CD14-positive monocyte (primary cell): ENCODE data around the gene NTRK3. TPM values are rescaled to one million over a fixed set of nuclear protein-coding genes. Genes with fewer than 3 reads are reported as not detected.

Source experiments
- DNase-seq, 3 donors: peaks; one replicate each; pipeline ENCODE4 v3.0.0-alpha.2; 2011 to 2022
- H2AFZ ChIP-seq: 2 replicates; pipeline ENCODE4 v1.6.0; 2012; ENCODE audit warnings: mild to moderate bottlenecking, low read depth, low read length, inconsistent platforms; ENCODE audit not compliant: insufficient read depth, poor library complexity, severe bottlenecking
- H3K27ac ChIP-seq, 2 donors: 1 replicate in 1 of 2; 2 replicates in 1 of 2; pipeline ENCODE4 v1.5.1; 2012 to 2013; ENCODE audit warnings: low read length in 2 of 2, control low read depth in 1 of 2, inconsistent platforms in 1 of 2, low read depth in 1 of 2, mild to moderate bottlenecking in 1 of 2
- H3K27me3 ChIP-seq, 2 donors: one replicate each; pipeline versions ENCODE4 v1.6.0 to v1.6.1; 2011 to 2013; ENCODE audit warnings: low read length in 2 of 2; ENCODE audit not compliant: control insufficient read depth in 2 of 2, insufficient read depth in 2 of 2
- H3K36me3 ChIP-seq, 2 donors: replicated peaks in 1 of 2; 1 replicate in 1 of 2; 2 replicates in 1 of 2; pipeline versions ENCODE4 v1.5.1 to v1.6.1; 2012 to 2013; ENCODE audit warnings: low read length in 2 of 2, control low read depth in 1 of 2, inconsistent platforms in 1 of 2, mild to moderate bottlenecking in 1 of 2; ENCODE audit not compliant: insufficient read depth in 2 of 2, control insufficient read depth in 1 of 2
- H3K4me1 ChIP-seq, 2 donors: 1 replicate in 1 of 2; 2 replicates in 1 of 2; pipeline versions ENCODE4 v1.5.1 to v1.6.1; 2012 to 2013; ENCODE audit warnings: low read length in 2 of 2, control low read depth in 1 of 2, inconsistent platforms in 1 of 2, mild to moderate bottlenecking in 1 of 2, moderate library complexity in 1 of 2; ENCODE audit not compliant: insufficient read depth in 2 of 2, control insufficient read depth in 1 of 2
- H3K4me2 ChIP-seq: replicated peaks from 2 replicates; pipeline ENCODE3; 2012; ENCODE audit warnings: low read length, moderate library complexity, mild to moderate bottlenecking; ENCODE audit not compliant: poor library complexity, severe bottlenecking; ENCODE audit errors: extremely low read depth
- H3K4me3 ChIP-seq, 3 experiments: fragments of 200-600 bp in 1 of 3; sonication (generic) in 1 of 3; replicated peaks in 1 of 3; 1 replicate in 2 of 3; 2 replicates in 1 of 3; pipeline ENCODE4 v1.5.1; 2011 to 2013; ENCODE audit warnings: low read length in 3 of 3, mild to moderate bottlenecking in 3 of 3, control low read depth in 2 of 3, low read depth in 2 of 3, inconsistent platforms in 1 of 3, moderate library complexity in 1 of 3
- H3K79me2 ChIP-seq: 2 replicates; pipeline ENCODE4 v1.6.0; 2012; ENCODE audit warnings: mild to moderate bottlenecking, control low read depth, inconsistent platforms, low read length, moderate library complexity; ENCODE audit not compliant: insufficient read depth
- H3K9ac ChIP-seq: 2 replicates; pipeline ENCODE4 v1.6.0; 2017; ENCODE audit warnings: low read length, mild to moderate bottlenecking; ENCODE audit not compliant: insufficient read depth, poor library complexity, severe bottlenecking
- H3K9me3 ChIP-seq, 2 donors: replicated peaks in 1 of 2; 1 replicate in 1 of 2; 2 replicates in 1 of 2; pipeline versions ENCODE4 v1.5.1 to v1.6.1; 2012 to 2013; ENCODE audit warnings: low read length in 2 of 2, control low read depth in 1 of 2; ENCODE audit not compliant: control insufficient read depth in 1 of 2, insufficient read depth in 1 of 2
- H4K20me1 ChIP-seq: 2 replicates; pipeline ENCODE4 v1.6.0; 2012; ENCODE audit warnings: mild to moderate bottlenecking, low read length, control low read depth, moderate library complexity; ENCODE audit not compliant: insufficient read depth
- H3K27ac Mint-ChIP-seq, 7 donors: one replicate each; pipeline ENCODE4 v1.8.0; 2020; ENCODE audit warnings: mild to moderate bottlenecking in 7 of 7, mixed read lengths in 7 of 7, moderate library complexity in 6 of 7, inconsistent platforms in 2 of 7
- H3K27me3 Mint-ChIP-seq, 3 donors: one replicate each; pipeline ENCODE4 v1.8.0; 2021 to 2022; ENCODE audit warnings: low read depth in 3 of 3, mild to moderate bottlenecking in 3 of 3, mixed read lengths in 3 of 3, moderate library complexity in 3 of 3, inconsistent platforms in 1 of 3
- H3K36me3 Mint-ChIP-seq, 2 donors: one replicate each; pipeline ENCODE4 v1.8.0; 2020; ENCODE audit warnings: mixed read lengths in 2 of 2, inconsistent platforms in 1 of 2, mild to moderate bottlenecking in 1 of 2
- H3K4me1 Mint-ChIP-seq: one replicate; pipeline ENCODE4 v1.8.0; 2020; ENCODE audit warnings: mild to moderate bottlenecking, mixed read lengths
- H3K4me3 Mint-ChIP-seq, 2 donors: one replicate each; pipeline ENCODE4 v1.8.0; 2020; ENCODE audit warnings: mild to moderate bottlenecking in 2 of 2, mixed read lengths in 2 of 2, moderate library complexity in 1 of 2
- H3K9me3 Mint-ChIP-seq, 7 donors: one replicate each; pipeline ENCODE4 v1.8.0; 2020 to 2022; ENCODE audit warnings: mixed read lengths in 7 of 7, mild to moderate bottlenecking in 6 of 7, moderate library complexity in 6 of 7, inconsistent platforms in 2 of 7
- CTCF ChIP-seq: fragments of 200-600 bp; IDR thresholded peaks from one replicate; pipeline ENCODE4 v1.8.0; 2022; ENCODE audit warnings: antibody characterized with exemption, mild to moderate bottlenecking
- WGBS: methylation state at CpG from one replicate; pipeline ENCODE4 v1.1.5; 2013; ENCODE audit warnings: missing lambda C conversion rate; ENCODE audit not compliant: insufficient coverage; 5-methylcytosine and 5-hydroxymethylcytosine counted together
- intact Hi-C, 2 donors: fragments of 100-400 bp; cut with micrococcal nuclease; formaldehyde crosslinking; loops; one replicate each; pipeline versions ENCODE4 v1.15.0 to v1.15.1; 2023
- polyA plus RNA-seq, 3 donors: library from polyadenylated mRNA; depleted of rRNA in 1 of 3; unstranded in 2 of 3; stranded (reverse) in 1 of 3; fragments of 300-500 nt in 2 of 3; fragments of >200 nt in 1 of 3; fragmentation: Illumina TruSeq in 2 of 3; gene quantifications; 1 replicate in 2 of 3; 2 replicates in 1 of 3; pipeline ENCODE4 v1.2.3, GENCODE V29; 2012 to 2021

Gene NTRK3
- polyA plus RNA-seq, 3 donors: not detected

- no peak overlapping the region for H2AFZ ChIP-seq
- Mint-ChIP-seq H3K27ac (peak overlapping the region in 1 of 7 donors; percentile 2), H3K4me1 (no peaks in the 10 kb centered on the region), H3K4me3 (no peak overlapping the region), H3K9me3 (peaks cover 0 to 17% (median 3%) of the 10 kb centered on the region in 7 donors), H3K36me3 (no peaks in the 10 kb centered on the region), H3K27me3 (peaks cover 0 to 2% (median 0%) of the 10 kb centered on the region in 3 donors)
- no peak overlapping the region for H3K27ac ChIP-seq
- intact Hi-C loops: no loop called here
- no peaks in the 10 kb centered on the region for H3K27me3 ChIP-seq
- no peaks in the 10 kb centered on the region for H3K4me1 ChIP-seq
- no peak overlapping the region for H3K9ac ChIP-seq
- no peak for TF ChIP-seq CTCF
- H3K36me3 ChIP-seq: no peaks in the 10 kb centered on the region
- no peak overlapping the region for H3K4me3 ChIP-seq
- no CpG with 5 or more reads among the region's 3 CpGs for WGBS
- no peaks in the 10 kb centered on the region for H3K79me2 ChIP-seq
- no peak overlapping the region for H3K4me2 ChIP-seq
- peaks cover 0 to 5% of the 10 kb centered on the region in 2 donors for H3K9me3 ChIP-seq
- H4K20me1 ChIP-seq: no peaks in the 10 kb centered on the region
- no peak for DNase-seq
Observed at GRCh38 chr15:87846746-87847145, 409.8 kb downstream of the NTRK3 start.

DNA sequence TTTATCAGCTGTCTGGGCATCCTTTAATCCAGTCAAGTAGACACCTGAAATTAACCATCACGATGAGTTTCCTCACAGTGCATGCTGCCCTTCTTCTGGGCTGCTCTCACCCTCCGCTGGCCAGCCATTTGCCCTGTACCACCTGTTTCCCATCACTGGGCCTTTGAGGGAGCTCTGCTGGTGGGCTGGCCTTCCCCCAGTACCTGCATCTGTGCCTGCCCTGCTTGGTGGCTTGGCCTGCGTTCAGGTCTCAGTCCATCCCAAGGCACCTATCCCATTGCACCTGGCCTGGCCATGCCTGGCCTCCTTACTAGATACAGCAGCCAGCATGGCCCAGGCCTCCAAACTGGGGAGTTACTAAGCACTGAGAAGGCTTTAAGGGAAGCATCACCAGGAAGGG lies 413.2 kb downstream of the NTRK3 start:
- no peak overlapping the region for H3K4me2 ChIP-seq
- no peak overlapping the region for H3K27ac Mint-ChIP-seq
- no peaks in the 10 kb centered on the region for H3K36me3 ChIP-seq
- peaks cover 0 to 26% (median 11%) of the 10 kb centered on the region in 7 donors for H3K9me3 Mint-ChIP-seq
- H3K27ac ChIP-seq: no peak overlapping the region
- H3K79me2 ChIP-seq: no peaks in the 10 kb centered on the region
- TF ChIP-seq CTCF: no peak
- H4K20me1 ChIP-seq: no peaks in the 10 kb centered on the region
- H3K4me3 ChIP-seq: no peak overlapping the region
- no peak overlapping the region for H3K9ac ChIP-seq
- no peaks in the 10 kb centered on the region for H3K4me1 Mint-ChIP-seq
- 90% methylated on average over 3 of the region's 3 CpGs for WGBS
- H3K4me3 Mint-ChIP-seq: no peak overlapping the region
- H3K9me3 ChIP-seq: peaks cover 0 to 14% of the 10 kb centered on the region in 2 donors
- H3K27me3 Mint-ChIP-seq: no peaks in the 10 kb centered on the region
- H3K27me3 ChIP-seq: no peaks in the 10 kb centered on the region
- DNase-seq: no peak
- no peaks in the 10 kb centered on the region for H3K36me3 Mint-ChIP-seq
- H3K4me1 ChIP-seq: no peaks in the 10 kb centered on the region
- H2AFZ ChIP-seq: no peak overlapping the region
- intact Hi-C loops: no loop called here
